RWPE2 (cell line): Measurements from ENCODE around the gene SPATS2.

ENCODE experiments used
- ATAC-seq: fragments of 200-7000 bp; cut with Tn5 transposase; 3 replicates; pipeline ENCODE4 v1.9.1; 2021; ENCODE audit warnings: low read depth
- DNase-seq: peaks from one replicate; pipeline ENCODE4 v3.0.0-alpha.2; 2020; ENCODE audit warnings: low spot score
- H3K27ac ChIP-seq: fragments of 450-650 bp; 2 replicates; pipeline ENCODE4 v1.5.1; 2017; ENCODE audit warnings: mild to moderate bottlenecking; ENCODE audit not compliant: poor library complexity, severe bottlenecking
- H3K27me3 ChIP-seq: fragments of 250-450 bp; sonication (Bioruptor Pico); 2 replicates; pipeline ENCODE4 v1.5.1; 2021; ENCODE audit warnings: mild to moderate bottlenecking, moderate library complexity; ENCODE audit not compliant: insufficient read depth, poor library complexity, severe bottlenecking
- H3K36me3 ChIP-seq: fragments of 250-450 bp; sonication (Bioruptor Pico); 2 replicates; pipeline ENCODE4 v1.5.1; 2020; ENCODE audit warnings: low read depth, mild to moderate bottlenecking, moderate library complexity
- H3K4me1 ChIP-seq: fragments of 250-450 bp; sonication (Bioruptor Pico); 2 replicates; pipeline ENCODE4 v1.5.1; 2021; ENCODE audit warnings: mild to moderate bottlenecking, moderate library complexity; ENCODE audit not compliant: insufficient read depth, poor library complexity, severe bottlenecking
- H3K4me3 ChIP-seq: fragments of 250-450 bp; sonication (Bioruptor Pico); 2 replicates; pipeline ENCODE4 v1.5.1; 2021; ENCODE audit warnings: mild to moderate bottlenecking, moderate library complexity; ENCODE audit not compliant: severe bottlenecking
- H3K9me3 ChIP-seq: fragments of 250-450 bp; sonication (Bioruptor Pico); 2 replicates; pipeline ENCODE4 v1.5.1; 2021; ENCODE audit warnings: mild to moderate bottlenecking, moderate library complexity; ENCODE audit not compliant: severe bottlenecking
- CTCF ChIP-seq: fragments of 450-650 bp; IDR thresholded peaks from one replicate; pipeline ENCODE4 v1.5.1; 2017; ENCODE audit warnings: mild to moderate bottlenecking, moderate library complexity; ENCODE audit not compliant: poor library complexity, severe bottlenecking

Gene SPATS2

GRCh38 chr12:49323524-49324097 lies 43.7 kb upstream of the SPATS2 start:
- ATAC-seq (no peak), DNase-seq (peak; percentile 21)
- H3K4me3 ChIP-seq = peak overlapping the region; percentile 49
- peaks cover 4% of the 10 kb centered on the region for H3K4me1 ChIP-seq
- H3K36me3 ChIP-seq = peaks cover 33% of the 10 kb centered on the region
- H3K27ac ChIP-seq = peak overlapping the region; percentile 48
- no peaks in the 10 kb centered on the region for H3K27me3 ChIP-seq
- TF ChIP-seq CTCF = no peak
- no peaks in the 10 kb centered on the region for H3K9me3 ChIP-seq

DNA sequence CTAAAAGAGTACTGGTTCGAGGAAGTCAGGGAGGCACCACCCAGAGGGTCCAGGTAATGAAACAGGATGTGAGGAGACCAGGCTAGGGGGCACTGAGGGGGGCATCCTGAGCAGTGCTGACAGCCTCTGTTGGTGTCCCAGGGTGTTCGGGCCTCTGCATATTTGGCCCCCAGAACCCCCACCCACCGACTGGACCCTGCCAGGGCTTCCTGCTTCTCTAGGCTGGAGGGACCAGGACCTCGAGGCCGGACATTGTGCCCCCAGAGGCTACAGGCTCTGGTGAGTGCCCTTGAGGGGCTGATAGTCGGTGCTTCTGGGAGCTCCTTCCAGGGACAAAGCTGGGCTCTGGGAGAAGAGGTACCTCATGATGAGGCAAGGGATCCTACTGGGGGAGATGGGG lies 41.7 kb upstream of the SPATS2 start:
- TF ChIP-seq CTCF = no peak
- peaks cover 46% of the 10 kb centered on the region for H3K36me3 ChIP-seq
- DNase-seq (peak; percentile 41), ATAC-seq (no peak)
- H3K27me3 ChIP-seq = no peaks in the 10 kb centered on the region
- H3K27ac ChIP-seq = no peak overlapping the region
- no peak overlapping the region for H3K4me3 ChIP-seq
- H3K4me1 ChIP-seq = peaks cover 4% of the 10 kb centered on the region
- H3K9me3 ChIP-seq = no peaks in the 10 kb centered on the region

DNA sequence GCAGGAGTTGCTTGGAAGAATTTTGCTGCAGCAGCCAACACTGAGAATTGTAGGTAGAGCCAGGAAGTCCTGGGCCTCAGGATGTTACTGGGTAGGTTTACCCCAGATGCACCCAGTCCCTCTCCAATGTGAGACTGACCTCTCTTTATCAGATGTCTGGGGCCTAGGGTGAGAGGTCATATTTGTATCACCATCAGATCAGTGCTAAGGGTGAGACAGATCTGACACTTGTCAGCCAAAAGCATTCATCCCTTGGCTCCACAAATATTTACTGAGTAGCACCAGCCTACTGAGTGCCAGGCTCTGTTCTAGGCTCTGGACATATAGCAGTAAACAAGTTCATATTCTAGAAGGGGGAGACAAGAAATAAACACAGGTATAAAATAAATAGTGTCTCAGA lies 39.9 kb upstream of the SPATS2 start:
- H3K36me3 ChIP-seq = peaks cover 53% of the 10 kb centered on the region
- peaks cover 4% of the 10 kb centered on the region for H3K4me1 ChIP-seq
- no peak for ATAC-seq
- no peaks in the 10 kb centered on the region for H3K9me3 ChIP-seq
- no peak overlapping the region for H3K4me3 ChIP-seq
- no peak for DNase-seq
- no peaks in the 10 kb centered on the region for H3K27me3 ChIP-seq
- H3K27ac ChIP-seq = no peak overlapping the region
- no peak for TF ChIP-seq CTCF

DNA sequence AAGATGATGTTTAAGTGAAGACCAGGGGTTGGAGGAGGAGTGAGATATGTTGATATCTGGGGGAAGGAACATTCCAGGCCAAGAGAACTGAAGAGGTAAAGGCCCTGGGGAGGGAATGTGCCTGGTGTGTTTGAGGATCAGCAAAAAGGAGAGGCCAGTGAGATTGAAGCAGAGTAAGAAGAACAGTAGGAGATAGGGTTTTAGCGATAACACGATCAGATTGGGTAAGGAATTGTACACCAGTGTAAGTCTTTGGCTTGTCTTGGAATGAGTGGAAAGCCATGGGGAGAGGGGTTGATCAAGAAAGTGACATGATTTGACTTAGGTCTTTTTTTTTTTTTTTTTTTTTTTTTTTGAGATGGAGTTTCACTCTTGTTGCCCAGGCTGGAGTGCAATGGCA lies 39.4 kb upstream of the SPATS2 start:
- Histone ChIP-seq H3K4me1 (peaks cover 4% of the 10 kb centered on the region), H3K27me3 (no peaks in the 10 kb centered on the region), H3K4me3 (no peak overlapping the region), H3K9me3 (no peaks in the 10 kb centered on the region), H3K27ac (no peak overlapping the region), H3K36me3 (peaks cover 53% of the 10 kb centered on the region)
- no peak for DNase-seq
- no peak for TF ChIP-seq CTCF
- no peak for ATAC-seq

DNA sequence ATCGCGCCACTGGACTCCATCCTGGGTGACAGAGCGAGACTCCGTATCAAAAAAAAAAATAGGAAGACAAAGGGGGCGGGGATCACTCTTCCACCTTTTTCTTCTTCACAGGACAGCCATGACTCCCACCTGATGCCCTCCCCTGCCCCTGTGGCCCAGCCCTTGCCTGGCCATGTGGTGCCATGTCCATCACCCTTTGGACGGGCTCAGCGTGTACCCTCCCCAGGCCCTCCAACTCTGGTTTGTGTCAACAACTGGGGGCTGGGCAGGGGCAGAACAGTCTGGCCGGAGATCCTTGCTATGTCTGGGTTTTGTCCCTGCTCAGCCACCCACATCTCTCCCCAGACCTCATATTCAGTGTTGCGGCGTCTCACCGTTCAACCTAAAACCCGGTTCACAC lies 38.4 kb upstream of the SPATS2 start:
- Histone ChIP-seq H3K9me3 (no peaks in the 10 kb centered on the region), H3K4me1 (peaks cover 4% of the 10 kb centered on the region), H3K4me3 (no peak overlapping the region), H3K27me3 (no peaks in the 10 kb centered on the region), H3K36me3 (peaks cover 50% of the 10 kb centered on the region), H3K27ac (no peak overlapping the region)
- ATAC-seq (no peak), DNase-seq (peak; percentile 30)
- no peak for TF ChIP-seq CTCF
